ENCODE results near the gene ANGPT4.
A peak's percentile ranks its signal among the peaks of the same experiment; 100 is the strongest.

ANGPT4 gene

GRCh38 chr20:884983-885952, 30.9 kb downstream of the ANGPT4 start:
- peak; percentile 18 for DNase-seq (ENCODE audit: low read depth)
- H3K4me3 ChIP-seq (ENCODE audit: low read depth, low read length), result no peak overlapping the region

GRCh38 chr20:881783-882144, 34.4 kb downstream of the ANGPT4 start:
- no peak for DNase-seq (ENCODE audit: low read depth)
- no peak overlapping the region for H3K4me3 ChIP-seq (ENCODE audit: low read depth, low read length)

- H3K4me3 ChIP-seq (ENCODE audit: low read depth, low read length), result no peak overlapping the region
Observed at GRCh38 chr20:881051-881782, 34.9 kb downstream of the ANGPT4 start.

GRCh38 chr20:879626-880025, 36.5 kb downstream of the ANGPT4 start:
- H3K4me3 ChIP-seq (ENCODE audit: low read depth, low read length), result no peak overlapping the region
- DNase-seq (ENCODE audit: low read depth), result no peak

More at GRCh38 chr20:881051-881782, 34.9 kb downstream of the ANGPT4 start:
- DNase-seq (ENCODE audit: low read depth), result no peak

GRCh38 chr20:878511-879307, 37.4 kb downstream of the ANGPT4 start:
- no peak overlapping the region for H3K4me3 ChIP-seq (ENCODE audit: low read depth, low read length)
- peak; percentile 6 for DNase-seq (ENCODE audit: low read depth)

GRCh38 chr20:877814-878213, 38.3 kb downstream of the ANGPT4 start:
- no peak for DNase-seq (ENCODE audit: low read depth)
- H3K4me3 ChIP-seq (ENCODE audit: low read depth, low read length), result no peak overlapping the region

GRCh38 chr20:875115-875514, 41.0 kb downstream of the ANGPT4 start:
- no peak overlapping the region for H3K4me3 ChIP-seq (ENCODE audit: low read depth, low read length)
- DNase-seq (ENCODE audit: low read depth), result no peak

GRCh38 chr20:873875-874607, 42.1 kb downstream of the ANGPT4 start:
- DNase-seq (ENCODE audit: low read depth), result no peak
- no peak overlapping the region for H3K4me3 ChIP-seq (ENCODE audit: low read depth, low read length)

GRCh38 chr20:872855-873520, 43.1 kb downstream of the ANGPT4 start:
- DNase-seq (ENCODE audit: low read depth), result no peak
- no peak overlapping the region for H3K4me3 ChIP-seq (ENCODE audit: low read depth, low read length)

- H3K4me3 ChIP-seq (ENCODE audit: low read depth, low read length), result no peak overlapping the region
- DNase-seq (ENCODE audit: low read depth), result no peak
Observed at GRCh38 chr20:871948-872347, 44.2 kb downstream of the ANGPT4 start.

- DNase-seq (ENCODE audit: low read depth), result no peak
- H3K4me3 ChIP-seq (ENCODE audit: low read depth, low read length), result no peak overlapping the region
Observed at GRCh38 chr20:871436-871835, 44.7 kb downstream of the ANGPT4 start.

- no peak overlapping the region for H3K4me3 ChIP-seq (ENCODE audit: low read depth, low read length)
- DNase-seq (ENCODE audit: low read depth), result no peak
Observed at GRCh38 chr20:870758-871157, 45.4 kb downstream of the ANGPT4 start.

GRCh38 chr20:869606-870005, 46.5 kb downstream of the ANGPT4 start:
- H3K4me3 ChIP-seq (ENCODE audit: low read depth, low read length), result no peak overlapping the region
- DNase-seq (ENCODE audit: low read depth), result no peak

GRCh38 chr20:868279-868678, 47.9 kb downstream of the ANGPT4 start:
- H3K4me3 ChIP-seq (ENCODE audit: low read depth, low read length), result no peak overlapping the region
- no peak for DNase-seq (ENCODE audit: low read depth)

GRCh38 chr20:865440-865839, 50.7 kb downstream of the ANGPT4 start:
- DNase-seq (ENCODE audit: low read depth), result no peak
- H3K4me3 ChIP-seq (ENCODE audit: low read depth, low read length), result no peak overlapping the region

GRCh38 chr20:860891-861290, 55.2 kb downstream of the ANGPT4 start:
- DNase-seq (ENCODE audit: low read depth), result no peak
- H3K4me3 ChIP-seq (ENCODE audit: low read depth, low read length), result no peak overlapping the region

- no peak overlapping the region for H3K4me3 ChIP-seq (ENCODE audit: low read depth, low read length)
- no peak for DNase-seq (ENCODE audit: low read depth)
Observed at GRCh38 chr20:859751-860231, 56.3 kb downstream of the ANGPT4 start.

- no peak for DNase-seq (ENCODE audit: low read depth)
- no peak overlapping the region for H3K4me3 ChIP-seq (ENCODE audit: low read depth, low read length)
Observed at GRCh38 chr20:858011-858410, 58.1 kb downstream of the ANGPT4 start.

- peak; percentile 33 for DNase-seq (ENCODE audit: low read depth)
- no peak overlapping the region for H3K4me3 ChIP-seq (ENCODE audit: low read depth, low read length)
Observed at GRCh38 chr20:856361-856775, 59.8 kb downstream of the ANGPT4 start.

All from skeletal muscle cell (primary cell).